ENCODE data around the gene MNT.

Gene MNT

Small RNA genes lying within 50 kb of the gene (small RNA-seq; reads per million reads assigned to genes)
- gene AC006435.3 (0 reads per million in 2 experiments), gene AC006435.4 (0 reads per million in 2 experiments)

All from SK-N-DZ (cell line).